HepG2 (cell line): ENCODE results near the gene NEURL3. TPM values are rescaled to one million over a fixed set of nuclear protein-coding genes. Genes with fewer than 3 reads are reported as not detected.

Experiments
- ATAC-seq: fragments of 200-7000 bp; cut with Tn5 transposase; 3 replicates; pipeline ENCODE4 v1.9.1; 2020; ENCODE audit warnings: mild to moderate bottlenecking, moderate library complexity
- BruUV-seq: library from RNA; stranded (reverse); fragments of 400-500 nt; replicated peaks from 2 replicates; lab custom pipeline; 2021; lab: Mats Ljungman, UMichigan
- CTCF ChIA-PET: fragments of 300-600 bp; formaldehyde crosslinking; extraction: SDS; loops from one replicate; lab custom pipeline; 2021; ENCODE audit warnings: low total read pairs, inconsistent platforms, low intra/inter-chr PET ratio; lab: Yijun Ruan, JAX
- POLR2A ChIA-PET: fragments of 350-600 bp; sonication (Branson Sonifier 250); formaldehyde crosslinking; loops from one replicate; lab custom pipeline; 2020; ENCODE audit warnings: antibody characterized with exemption, inconsistent platforms; lab: Yijun Ruan, JAX
- DNase-seq: peaks from one replicate; pipeline ENCODE4 v3.0.0-alpha.2; 2015; ENCODE audit warnings: low spot score
- FAIRE-seq: peaks from 3 replicates; lab custom pipeline; 2011; peaks lifted over from hg19 to GRCh38; lab: Jason Lieb, UNC
- H2AFZ ChIP-seq: one replicate; pipeline ENCODE4 v1.6.1; 2011; ENCODE audit warnings: low read length, inconsistent platforms
- H3K27ac ChIP-seq: fragments of 300-600 bp; 3 replicates; pipeline ENCODE4 v1.8.0; 2011; ENCODE audit warnings: mixed run types, mild to moderate bottlenecking, mixed read lengths, low read length, inconsistent platforms; ENCODE audit not compliant: insufficient read depth; ENCODE audit errors: extremely low read length
- H3K27me3 ChIP-seq, 2 experiments: fragments of 200-600 bp in 1 of 2; 2 replicates in 1 of 2; 3 replicates in 1 of 2; pipeline versions ENCODE4 v1.6.0 to v1.8.0; 2011; ENCODE audit warnings: low read length in 2 of 2, mild to moderate bottlenecking in 2 of 2, moderate library complexity in 2 of 2, inconsistent platforms in 1 of 2; ENCODE audit not compliant: insufficient read depth in 2 of 2, control insufficient read depth in 1 of 2
- H3K36me3 ChIP-seq, 2 experiments: fragments of 200-600 bp in 1 of 2; replicated peaks in 1 of 2; 2 replicates in 1 of 2; 3 replicates in 1 of 2; pipeline versions ENCODE4 v1.5.1 to v1.8.0; 2011; ENCODE audit warnings: low read length in 2 of 2, inconsistent platforms in 1 of 2; ENCODE audit not compliant: insufficient read depth in 2 of 2, control insufficient read depth in 1 of 2
- H3K4me1 ChIP-seq: 2 replicates; pipeline ENCODE4 v1.5.1; 2012; ENCODE audit warnings: low read length, inconsistent platforms; ENCODE audit not compliant: insufficient read depth
- H3K4me2 ChIP-seq: 2 replicates; pipeline ENCODE4 v1.6.0; 2011; ENCODE audit warnings: low read depth, low read length, inconsistent platforms
- H3K4me3 ChIP-seq, 3 experiments: fragments of 200-600 bp in 1 of 3; sonication (generic), shearing (Covaris generic) in 1 of 3; replicated peaks in 1 of 3; 2 replicates each; pipeline ENCODE4 v1.5.1; 2011 to 2016; ENCODE audit warnings: low read length in 3 of 3, inconsistent platforms in 2 of 3, low read depth in 2 of 3, mild to moderate bottlenecking in 2 of 3, control low read depth in 1 of 3, mixed read lengths in 1 of 3; ENCODE audit not compliant: insufficient read depth in 1 of 3
- H3K79me2 ChIP-seq: one replicate; pipeline ENCODE4 v1.6.1; 2011; ENCODE audit warnings: low read length, inconsistent platforms; ENCODE audit not compliant: insufficient read depth
- H3K9ac ChIP-seq: 2 replicates; pipeline ENCODE4 v1.6.0; 2011; ENCODE audit warnings: mild to moderate bottlenecking, low read depth, low read length, inconsistent platforms; ENCODE audit not compliant: insufficient read depth
- H3K9me3 ChIP-seq: 2 replicates; pipeline ENCODE4 v1.5.1; 2012; ENCODE audit warnings: mild to moderate bottlenecking, low read length
- H4K20me1 ChIP-seq: 2 replicates; pipeline ENCODE4 v1.6.0; 2011; ENCODE audit warnings: inconsistent platforms, mild to moderate bottlenecking, low read length, moderate library complexity; ENCODE audit not compliant: insufficient read depth
- CHCHD3 ChIP-seq: sonication (generic); formaldehyde crosslinking; IDR thresholded peaks from 2 replicates; pipeline ENCODE4 v1.8.0; 2022; ENCODE audit warnings: mild to moderate bottlenecking, missing genetic modification reagents, moderate library complexity
- DMAP1 ChIP-seq: IDR thresholded peaks from 2 replicates; pipeline ENCODE4 v1.6.1; 2016
- ELF3 ChIP-seq: IDR thresholded peaks from 2 replicates; pipeline ENCODE4 v1.6.1; 2016; ENCODE audit warnings: missing genetic modification reagents, missing compliant biosample characterization
- HDAC1 ChIP-seq: sonication (generic); formaldehyde crosslinking; IDR thresholded peaks from 2 replicates; pipeline ENCODE4 v1.5.1; 2020; ENCODE audit warnings: mild to moderate bottlenecking, missing genetic modification reagents
- MTERF4 ChIP-seq: sonication (generic); formaldehyde crosslinking; IDR thresholded peaks from 2 replicates; pipeline ENCODE4 v1.8.0; 2023; ENCODE audit warnings: mild to moderate bottlenecking, missing genetic modification reagents
- NR2F1 ChIP-seq, 2 experiments: fragments of 450-650 bp in 1 of 2; formaldehyde crosslinking in 1 of 2; IDR thresholded peaks; 2 replicates each; pipeline versions ENCODE4 v1.5.0 to v1.6.1; 2016 to 2020; ENCODE audit warnings: mild to moderate bottlenecking in 1 of 2, missing compliant biosample characterization in 1 of 2, missing genetic modification reagents in 1 of 2, moderate library complexity in 1 of 2
- SP2 ChIP-seq: sonication (generic); formaldehyde crosslinking; IDR thresholded peaks from 2 replicates; pipeline ENCODE4 v1.5.1; 2020; ENCODE audit warnings: mild to moderate bottlenecking, missing genetic modification reagents
- ZMYM4 ChIP-seq: sonication (generic); formaldehyde crosslinking; IDR thresholded peaks from 2 replicates; pipeline ENCODE4 v1.8.1; 2023; ENCODE audit warnings: mild to moderate bottlenecking, missing genetic modification reagents
- ZNF160 ChIP-seq: sonication (generic); formaldehyde crosslinking; IDR thresholded peaks from 2 replicates; pipeline ENCODE4 v1.8.0; 2022; ENCODE audit warnings: mild to moderate bottlenecking, inconsistent platforms, missing genetic modification reagents
- ZNF562 ChIP-seq: sonication (generic); formaldehyde crosslinking; IDR thresholded peaks from 2 replicates; pipeline ENCODE4 v1.8.0; 2022; ENCODE audit warnings: missing genetic modification reagents, borderline replicate concordance
- ZNF883 ChIP-seq: sonication (generic); formaldehyde crosslinking; IDR thresholded peaks from 2 replicates; pipeline ENCODE4 v1.5.1; 2020; ENCODE audit warnings: mild to moderate bottlenecking, missing genetic modification reagents; ENCODE audit errors: not compliant biosample characterization
- WGBS: methylation state at CpG from one replicate; pipeline ENCODE4 v1.1.6; 2017; ENCODE audit warnings: low lambda C conversion rate; 5-methylcytosine and 5-hydroxymethylcytosine counted together
- in situ Hi-C: cut with HindIII; loops from 2 replicates; pipeline ENCODE4 v1.10.0; 2017; ENCODE audit warnings: low pct_unique_long_range_greater_than_20kb; ENCODE audit not compliant: extremely low pct_ligation_motif_present
- intact Hi-C: fragments of 100-400 bp; cut with micrococcal nuclease; formaldehyde crosslinking; loops from one replicate; pipeline ENCODE4 v1.10.0; 2022; ENCODE audit not compliant: unreplicated experiment
- polyA plus RNA-seq, 8 experiments: library from polyadenylated mRNA; depleted of rRNA in 3 of 8; stranded (reverse) in 7 of 8; unstranded in 1 of 8; fragments of >200 nt; fragmentation: Illumina TruSeq in 4 of 8; extraction: Trizol in 4 of 8; gene quantifications; 2 replicates each; pipeline versions ENCODE4 v1.2.1 to v1.2.3, GENCODE V29; 2011 to 2016; ENCODE audit warnings: low read depth in 4 of 8, missing spikeins in 1 of 8, mixed read lengths in 1 of 8; ENCODE audit not compliant: insufficient read depth in 1 of 8
- total RNA-seq, 5 experiments: library from RNA; depleted of rRNA; stranded (reverse); fragments of >200 nt; fragmentation: Illumina TruSeq; extraction: Trizol; gene quantifications; 2 replicates each; pipeline ENCODE4 v1.2.3, GENCODE V29; 2016; ENCODE audit warnings: low read depth in 1 of 5

NEURL3 gene
- total and polyA plus RNA-seq, 2 of the 13 experiments (the other 11 are each of a cell fraction or from before 2014, with no cell fraction given) = 0.16 to 1.2 TPM

GRCh38 chr2:96540136-96540535, 35.0 kb upstream of the NEURL3 start:
- TF ChIP-seq ZNF883 (CRISPR knock-in tag) (no peak), DMAP1 (CRISPR knock-in tag) (no peak), SP2 (CRISPR knock-in tag) (no peak), ZNF562 (CRISPR knock-in tag) (no peak), ZNF160 (no peak)
- H3K4me1 ChIP-seq = peaks cover 30% of the 10 kb centered on the region
- H3K36me3 ChIP-seq = no peaks in the 10 kb centered on the region
- intact Hi-C loops = no loop called here
- no TSS peak for BruUV-seq
- in situ Hi-C loops = no loop called here
- H3K9me3 ChIP-seq = no peaks in the 10 kb centered on the region
- no peak for ATAC-seq
- CTCF ChIA-PET = no interaction called here
- H3K4me3 ChIP-seq = no peak overlapping the region
- no peaks in the 10 kb centered on the region; the same call in 1 of the 2 replicates for H4K20me1 ChIP-seq
- DNase-seq = no peak
- WGBS = 88% methylated on average over 5 of the region's 5 CpGs
- POLR2A ChIA-PET = no interaction called here
- H3K4me2 ChIP-seq = no peak overlapping the region
- H3K9ac ChIP-seq = no peak overlapping the region
- no peak overlapping the region for H2AFZ ChIP-seq
- no peaks in the 10 kb centered on the region for H3K79me2 ChIP-seq
- no peak overlapping the region for H3K27ac ChIP-seq
- FAIRE-seq = no peak
- peaks cover 0 to 8% of the 10 kb centered on the region in 2 experiments; a peak in 3 of 5 replicates for H3K27me3 ChIP-seq

GRCh38 chr2:96539215-96539920, 34.2 kb upstream of the NEURL3 start:
- Histone ChIP-seq H3K9me3 (no peaks in the 10 kb centered on the region), H4K20me1 (no peaks in the 10 kb centered on the region; the same call in 1 of the 2 replicates), H2AFZ (no peak overlapping the region), H3K36me3 (no peaks in the 10 kb centered on the region), H3K4me2 (peak overlapping the region; percentile 96; the same call in 1 of the 2 replicates), H3K79me2 (no peaks in the 10 kb centered on the region), H3K4me3 (no peak overlapping the region), H3K27ac (no peak overlapping the region), H3K4me1 (peaks cover 30% of the 10 kb centered on the region), H3K9ac (no peak overlapping the region), H3K27me3 (peaks cover 0 to 12% of the 10 kb centered on the region in 2 experiments; a peak in 3 of 5 replicates)
- no peak for TF ChIP-seq ZMYM4
- TF ChIP-seq CHCHD3 = no peak
- TF ChIP-seq NR2F1 (CRISPR knock-in tag; IDR thresholded peaks at IDR 0.05) = no peak
- TF ChIP-seq HDAC1 (CRISPR knock-in tag) = no peak
- no peak for TF ChIP-seq ELF3 (CRISPR knock-in tag)
- TF ChIP-seq MTERF4 (CRISPR knock-in tag) = no peak
- intact Hi-C loops = loop anchor here (5.0 kb wide), 1 partner anchor 223 kb away; the partner anchor contains the start of gene CNNM4
- in situ Hi-C loops = no loop called here
- no peak for FAIRE-seq
- CTCF ChIA-PET = interaction anchor here (0.6 kb wide), 1 partner anchor 30 kb away, joined by 3 read pairs; no protein-coding TSS in a partner anchor
- no peak for DNase-seq
- WGBS = 89% methylated on average over 9 of the region's 9 CpGs
- BruUV-seq = no TSS peak
- POLR2A ChIA-PET = no interaction called here
- no peak for ATAC-seq
